ENCODE data around the gene OR52H1. TPM values are rescaled to one million over a fixed set of nuclear protein-coding genes. Genes with fewer than 3 reads are reported as not detected.

The OR52H1 gene
- total RNA-seq, 2 experiments from 2014 or later: not detected

DNA sequence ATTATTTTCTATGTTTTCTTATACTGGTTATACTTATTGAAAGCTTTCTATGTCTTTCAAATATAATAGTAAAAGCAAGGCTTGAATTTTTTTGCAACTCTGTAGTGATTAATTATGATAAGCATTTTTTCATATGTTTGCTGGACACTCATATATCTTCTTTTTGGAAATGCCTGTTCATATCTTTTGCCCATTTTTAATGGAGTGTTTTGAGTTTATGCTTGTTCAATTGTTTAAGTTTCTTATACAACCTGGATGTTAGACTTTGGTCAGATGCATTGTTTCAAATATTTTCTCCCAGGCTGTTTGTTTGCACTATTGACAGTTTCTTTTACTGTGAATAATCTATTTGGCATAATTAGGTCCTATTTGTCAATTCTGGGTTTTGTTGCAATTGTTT is 11.9 kb downstream of the OR52H1 start:
- ATAC-seq (no peak), DNase-seq (no peak)
- no peaks in the 10 kb centered on the region for H3K36me3 Mint-ChIP-seq (ENCODE audit: low read depth)
- ChIA-PET CTCF (interaction anchor here (1.3 kb wide), 1 partner anchor 10 kb away, joined by 4 read pairs; no protein-coding TSS in a partner anchor), POLR2A (no interaction called here)
- no peak overlapping the region for H3K27ac Mint-ChIP-seq
- H3K4me1 Mint-ChIP-seq (ENCODE audit: low read depth): no peaks in the 10 kb centered on the region
- intact Hi-C loops (cut with micrococcal nuclease): no loop called here
- H3K27me3 Mint-ChIP-seq: no peaks in the 10 kb centered on the region
- H3K9me3 Mint-ChIP-seq: peaks cover 3% of the 10 kb centered on the region
- no peak overlapping the region for H3K4me3 Mint-ChIP-seq
- TF ChIP-seq, protein P1, sequence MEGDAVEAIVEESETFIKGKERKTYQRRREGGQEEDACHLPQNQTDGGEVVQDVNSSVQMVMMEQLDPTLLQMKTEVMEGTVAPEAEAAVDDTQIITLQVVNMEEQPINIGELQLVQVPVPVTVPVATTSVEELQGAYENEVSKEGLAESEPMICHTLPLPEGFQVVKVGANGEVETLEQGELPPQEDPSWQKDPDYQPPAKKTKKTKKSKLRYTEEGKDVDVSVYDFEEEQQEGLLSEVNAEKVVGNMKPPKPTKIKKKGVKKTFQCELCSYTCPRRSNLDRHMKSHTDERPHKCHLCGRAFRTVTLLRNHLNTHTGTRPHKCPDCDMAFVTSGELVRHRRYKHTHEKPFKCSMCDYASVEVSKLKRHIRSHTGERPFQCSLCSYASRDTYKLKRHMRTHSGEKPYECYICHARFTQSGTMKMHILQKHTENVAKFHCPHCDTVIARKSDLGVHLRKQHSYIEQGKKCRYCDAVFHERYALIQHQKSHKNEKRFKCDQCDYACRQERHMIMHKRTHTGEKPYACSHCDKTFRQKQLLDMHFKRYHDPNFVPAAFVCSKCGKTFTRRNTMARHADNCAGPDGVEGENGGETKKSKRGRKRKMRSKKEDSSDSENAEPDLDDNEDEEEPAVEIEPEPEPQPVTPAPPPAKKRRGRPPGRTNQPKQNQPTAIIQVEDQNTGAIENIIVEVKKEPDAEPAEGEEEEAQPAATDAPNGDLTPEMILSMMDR (IDR thresholded peaks at IDR 0.05): no peak

DNA sequence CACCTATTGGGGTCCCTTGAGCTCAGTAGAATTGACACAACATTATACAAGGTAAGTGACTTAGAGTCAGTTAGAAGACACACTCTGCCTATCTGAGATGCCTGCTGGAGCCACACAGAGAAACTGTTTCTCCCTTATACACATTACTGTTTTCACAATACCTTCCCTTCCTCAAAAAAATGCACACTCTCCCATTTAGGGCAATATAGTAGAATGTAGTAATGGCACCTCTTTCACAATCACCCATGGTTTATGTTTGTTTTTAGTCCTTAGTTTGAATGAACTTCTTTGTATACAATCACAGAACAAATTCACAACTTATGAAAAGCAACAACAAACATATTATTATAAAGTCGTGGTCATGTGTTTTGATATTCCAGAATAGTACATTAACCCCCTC is 14.3 kb downstream of the OR52H1 start:
- H3K4me1 Mint-ChIP-seq (ENCODE audit: low read depth): no peaks in the 10 kb centered on the region
- no peaks in the 10 kb centered on the region for H3K27me3 Mint-ChIP-seq
- no peak overlapping the region for H3K27ac Mint-ChIP-seq
- intact Hi-C loops (cut with micrococcal nuclease): no loop called here
- POLR2A ChIA-PET: no interaction called here
- CTCF ChIA-PET: interaction anchor here (0.9 to 1.0 kb wide), 2 partner anchors 8 to 58 kb away, joined by 3 to 4 read pairs; no protein-coding TSS in a partner anchor
- ATAC-seq (no peak), DNase-seq (no peak)
- H3K4me3 Mint-ChIP-seq: no peak overlapping the region
- H3K36me3 Mint-ChIP-seq (ENCODE audit: low read depth): no peaks in the 10 kb centered on the region
- TF ChIP-seq, protein P1 (IDR thresholded peaks at IDR 0.05): no peak
- peaks cover 3% of the 10 kb centered on the region for H3K9me3 Mint-ChIP-seq

DNA sequence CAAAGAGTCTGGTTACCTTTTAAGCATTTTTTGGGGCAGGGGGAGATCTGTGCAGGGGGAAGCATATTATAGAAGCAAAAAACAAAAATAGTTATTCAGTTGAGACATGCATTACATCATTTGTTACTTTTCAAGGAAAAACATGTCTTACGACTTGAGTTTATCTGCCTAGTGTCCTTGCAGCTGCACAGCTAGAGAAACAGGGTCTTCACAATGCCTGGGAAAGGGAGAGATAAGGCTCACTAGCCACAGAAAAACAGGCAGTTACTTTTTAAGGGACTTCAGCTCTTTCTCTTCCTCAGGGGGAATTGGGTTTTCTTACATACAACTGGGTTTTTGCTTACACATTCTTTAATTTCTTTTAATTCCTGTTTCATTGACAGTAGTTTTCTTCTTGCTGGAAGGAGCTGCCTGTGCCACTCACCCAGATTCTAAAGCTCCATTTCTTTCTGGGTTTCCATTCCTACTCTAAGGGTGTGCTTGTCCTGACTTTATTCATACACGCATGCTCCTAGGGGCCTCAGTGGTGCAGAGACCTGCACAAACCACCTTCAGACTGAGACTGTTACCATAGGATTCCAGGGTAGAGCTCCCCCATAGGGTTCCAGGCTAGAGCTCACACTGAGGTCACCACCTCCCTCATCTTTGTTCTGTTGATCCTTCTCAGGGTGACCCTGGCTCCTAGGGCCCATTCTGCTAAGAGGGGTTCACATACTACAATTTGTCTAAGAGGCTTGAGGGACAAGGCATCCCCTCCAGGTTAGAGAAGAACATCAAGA is 17.1 kb downstream of the OR52H1 start:
- CTCF ChIA-PET: no interaction called here
- no peaks in the 10 kb centered on the region for H3K4me1 Mint-ChIP-seq (ENCODE audit: low read depth)
- POLR2A ChIA-PET: no interaction called here
- no peak overlapping the region for H3K4me3 Mint-ChIP-seq
- no peaks in the 10 kb centered on the region for H3K27me3 Mint-ChIP-seq
- H3K9me3 Mint-ChIP-seq: no peaks in the 10 kb centered on the region
- H3K36me3 Mint-ChIP-seq (ENCODE audit: low read depth): no peaks in the 10 kb centered on the region
- TF ChIP-seq, protein P1 (IDR thresholded peaks at IDR 0.05): no peak
- intact Hi-C loops (cut with micrococcal nuclease): no loop called here
- no peak for DNase-seq
- no peak overlapping the region for H3K27ac Mint-ChIP-seq
- ATAC-seq: no peak

DNA sequence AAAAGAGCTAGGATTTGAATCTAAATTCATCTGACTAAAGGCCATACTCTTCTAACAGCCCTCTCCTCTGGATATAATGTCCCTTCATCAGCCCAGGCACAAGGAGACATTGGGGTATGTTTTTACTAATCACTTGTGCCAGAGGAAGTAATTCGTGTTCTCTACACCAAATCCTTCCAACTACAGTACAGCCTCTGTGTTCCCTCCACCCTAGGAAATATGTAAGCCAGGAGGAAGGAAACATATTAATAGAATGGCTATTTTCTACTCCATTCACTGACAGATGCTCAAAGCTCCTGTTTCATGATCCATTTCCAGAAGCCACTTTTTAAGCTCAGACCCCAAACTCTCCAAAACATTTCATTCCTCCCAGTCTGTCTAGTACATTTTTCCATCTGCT is 19.8 kb downstream of the OR52H1 start:
- TF ChIP-seq, protein P1 (IDR thresholded peaks at IDR 0.05): no peak
- Mint-ChIP-seq H3K27ac (no peak overlapping the region), H3K9me3 (no peaks in the 10 kb centered on the region), H3K4me3 (no peak overlapping the region), H3K36me3 (ENCODE audit: low read depth) (no peaks in the 10 kb centered on the region), H3K4me1 (ENCODE audit: low read depth) (no peaks in the 10 kb centered on the region), H3K27me3 (no peaks in the 10 kb centered on the region)
- ATAC-seq: no peak
- no peak for DNase-seq
- POLR2A ChIA-PET: no interaction called here
- CTCF ChIA-PET: no interaction called here
- intact Hi-C loops (cut with micrococcal nuclease): no loop called here

DNA sequence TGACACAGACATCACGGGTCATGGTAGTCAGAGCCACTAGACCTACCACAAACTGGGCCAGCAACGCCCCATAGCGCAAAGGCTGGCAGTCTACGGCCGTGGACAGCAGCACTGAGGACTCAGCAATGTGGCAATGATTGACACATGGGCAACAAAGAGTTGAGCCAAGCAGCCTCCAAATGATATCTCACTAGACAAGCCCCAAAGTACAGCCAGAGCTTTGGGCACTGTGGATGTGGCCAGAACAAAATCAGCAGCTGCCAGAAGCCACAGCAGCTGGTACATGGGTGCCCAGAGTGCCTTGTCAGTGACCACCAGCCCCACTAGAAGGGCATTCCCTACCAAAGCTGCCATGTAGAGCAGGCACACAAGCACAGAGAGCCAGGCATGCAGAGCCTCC is 20.6 kb downstream of the OR52H1 start:
- H3K4me1 Mint-ChIP-seq (ENCODE audit: low read depth): no peaks in the 10 kb centered on the region
- no peaks in the 10 kb centered on the region for H3K36me3 Mint-ChIP-seq (ENCODE audit: low read depth)
- no peaks in the 10 kb centered on the region for H3K27me3 Mint-ChIP-seq
- no peak overlapping the region for H3K4me3 Mint-ChIP-seq
- no peak for DNase-seq
- no peaks in the 10 kb centered on the region for H3K9me3 Mint-ChIP-seq
- TF ChIP-seq, protein P1 (IDR thresholded peaks at IDR 0.05): no peak
- intact Hi-C loops (cut with micrococcal nuclease): no loop called here
- POLR2A ChIA-PET: no interaction called here
- H3K27ac Mint-ChIP-seq: no peak overlapping the region
- CTCF ChIA-PET: no interaction called here
- ATAC-seq: no peak
